ENCODE measurements around the gene REM2.

Gene REM2

DNA sequence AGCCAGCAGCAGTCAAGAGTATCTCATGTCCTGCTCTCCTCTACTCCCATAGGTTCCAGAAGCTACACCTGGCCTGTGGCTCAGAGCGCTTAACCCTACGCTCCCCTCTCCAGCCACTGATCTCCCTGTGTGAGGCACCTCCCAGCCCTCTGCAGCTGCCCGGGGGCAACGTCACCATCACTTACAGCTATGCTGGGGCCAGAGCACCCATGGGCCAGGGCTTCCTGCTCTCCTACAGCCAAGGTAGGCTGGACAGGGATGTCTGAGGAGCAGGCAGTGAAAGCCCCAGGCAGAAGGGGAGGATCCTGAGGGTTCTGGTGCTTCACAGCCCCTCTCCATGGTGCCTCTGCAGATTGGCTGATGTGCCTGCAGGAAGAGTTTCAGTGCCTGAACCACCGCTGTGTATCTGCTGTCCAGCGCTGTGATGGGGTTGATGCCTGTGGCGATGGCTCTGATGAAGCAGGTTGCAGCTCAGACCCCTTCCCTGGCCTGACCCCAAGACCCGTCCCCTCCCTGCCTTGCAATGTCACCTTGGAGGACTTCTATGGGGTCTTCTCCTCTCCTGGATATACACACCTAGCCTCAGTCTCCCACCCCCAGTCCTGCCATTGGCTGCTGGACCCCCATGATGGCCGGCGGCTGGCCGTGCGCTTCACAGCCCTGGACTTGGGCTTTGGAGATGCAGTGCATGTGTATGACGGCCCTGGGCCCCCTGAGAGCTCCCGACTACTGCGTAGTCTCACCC, 7.8 kb upstream of the REM2 start:
- no peak for DNase-seq (ENCODE audit: low read depth in 1 of 2, low spot score in 1 of 2)
- Histone ChIP-seq H3K27ac (replicated peaks) (no peak overlapping the region), H3K27me3 (ENCODE audit: insufficient read depth, poor library complexity, severe bottlenecking) (no peaks in the 10 kb centered on the region), H3K4me3 (replicated peaks; ENCODE audit: insufficient read depth, low read length) (no peak overlapping the region)
- TF ChIP-seq, protein P1, sequence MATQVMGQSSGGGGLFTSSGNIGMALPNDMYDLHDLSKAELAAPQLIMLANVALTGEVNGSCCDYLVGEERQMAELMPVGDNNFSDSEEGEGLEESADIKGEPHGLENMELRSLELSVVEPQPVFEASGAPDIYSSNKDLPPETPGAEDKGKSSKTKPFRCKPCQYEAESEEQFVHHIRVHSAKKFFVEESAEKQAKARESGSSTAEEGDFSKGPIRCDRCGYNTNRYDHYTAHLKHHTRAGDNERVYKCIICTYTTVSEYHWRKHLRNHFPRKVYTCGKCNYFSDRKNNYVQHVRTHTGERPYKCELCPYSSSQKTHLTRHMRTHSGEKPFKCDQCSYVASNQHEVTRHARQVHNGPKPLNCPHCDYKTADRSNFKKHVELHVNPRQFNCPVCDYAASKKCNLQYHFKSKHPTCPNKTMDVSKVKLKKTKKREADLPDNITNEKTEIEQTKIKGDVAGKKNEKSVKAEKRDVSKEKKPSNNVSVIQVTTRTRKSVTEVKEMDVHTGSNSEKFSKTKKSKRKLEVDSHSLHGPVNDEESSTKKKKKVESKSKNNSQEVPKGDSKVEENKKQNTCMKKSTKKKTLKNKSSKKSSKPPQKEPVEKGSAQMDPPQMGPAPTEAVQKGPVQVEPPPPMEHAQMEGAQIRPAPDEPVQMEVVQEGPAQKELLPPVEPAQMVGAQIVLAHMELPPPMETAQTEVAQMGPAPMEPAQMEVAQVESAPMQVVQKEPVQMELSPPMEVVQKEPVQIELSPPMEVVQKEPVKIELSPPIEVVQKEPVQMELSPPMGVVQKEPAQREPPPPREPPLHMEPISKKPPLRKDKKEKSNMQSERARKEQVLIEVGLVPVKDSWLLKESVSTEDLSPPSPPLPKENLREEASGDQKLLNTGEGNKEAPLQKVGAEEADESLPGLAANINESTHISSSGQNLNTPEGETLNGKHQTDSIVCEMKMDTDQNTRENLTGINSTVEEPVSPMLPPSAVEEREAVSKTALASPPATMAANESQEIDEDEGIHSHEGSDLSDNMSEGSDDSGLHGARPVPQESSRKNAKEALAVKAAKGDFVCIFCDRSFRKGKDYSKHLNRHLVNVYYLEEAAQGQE (IDR thresholded peaks at IDR 0.05; ENCODE audit: insufficient replicate concordance, low read depth), result no peak
- TF ChIP-seq POLR2AphosphoS5 (IDR thresholded peaks at IDR 0.05; ENCODE audit: low read depth) (no peak), SPI1 (IDR thresholded peaks at IDR 0.05; ENCODE audit: borderline replicate concordance, low read depth) (no peak), GABPA (IDR thresholded peaks at IDR 0.05; ENCODE audit: low read depth) (no peak)
- TF ChIP-seq, protein P2, sequence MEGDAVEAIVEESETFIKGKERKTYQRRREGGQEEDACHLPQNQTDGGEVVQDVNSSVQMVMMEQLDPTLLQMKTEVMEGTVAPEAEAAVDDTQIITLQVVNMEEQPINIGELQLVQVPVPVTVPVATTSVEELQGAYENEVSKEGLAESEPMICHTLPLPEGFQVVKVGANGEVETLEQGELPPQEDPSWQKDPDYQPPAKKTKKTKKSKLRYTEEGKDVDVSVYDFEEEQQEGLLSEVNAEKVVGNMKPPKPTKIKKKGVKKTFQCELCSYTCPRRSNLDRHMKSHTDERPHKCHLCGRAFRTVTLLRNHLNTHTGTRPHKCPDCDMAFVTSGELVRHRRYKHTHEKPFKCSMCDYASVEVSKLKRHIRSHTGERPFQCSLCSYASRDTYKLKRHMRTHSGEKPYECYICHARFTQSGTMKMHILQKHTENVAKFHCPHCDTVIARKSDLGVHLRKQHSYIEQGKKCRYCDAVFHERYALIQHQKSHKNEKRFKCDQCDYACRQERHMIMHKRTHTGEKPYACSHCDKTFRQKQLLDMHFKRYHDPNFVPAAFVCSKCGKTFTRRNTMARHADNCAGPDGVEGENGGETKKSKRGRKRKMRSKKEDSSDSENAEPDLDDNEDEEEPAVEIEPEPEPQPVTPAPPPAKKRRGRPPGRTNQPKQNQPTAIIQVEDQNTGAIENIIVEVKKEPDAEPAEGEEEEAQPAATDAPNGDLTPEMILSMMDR (IDR thresholded peaks at IDR 0.05; ENCODE audit: insufficient read depth, low read length), result no peak

DNA sequence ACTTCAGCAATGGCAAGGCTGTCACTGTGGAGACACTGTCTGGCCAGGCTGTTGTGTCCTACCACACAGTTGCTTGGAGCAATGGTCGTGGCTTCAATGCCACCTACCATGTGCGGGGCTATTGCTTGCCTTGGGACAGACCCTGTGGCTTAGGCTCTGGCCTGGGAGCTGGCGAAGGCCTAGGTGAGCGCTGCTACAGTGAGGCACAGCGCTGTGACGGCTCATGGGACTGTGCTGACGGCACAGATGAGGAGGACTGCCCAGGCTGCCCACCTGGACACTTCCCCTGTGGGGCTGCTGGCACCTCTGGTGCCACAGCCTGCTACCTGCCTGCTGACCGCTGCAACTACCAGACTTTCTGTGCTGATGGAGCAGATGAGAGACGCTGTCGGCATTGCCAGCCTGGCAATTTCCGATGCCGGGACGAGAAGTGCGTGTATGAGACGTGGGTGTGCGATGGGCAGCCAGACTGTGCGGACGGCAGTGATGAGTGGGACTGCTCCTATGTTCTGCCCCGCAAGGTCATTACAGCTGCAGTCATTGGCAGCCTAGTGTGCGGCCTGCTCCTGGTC, 7.2 kb upstream of the REM2 start:
- Histone ChIP-seq H3K27me3 (ENCODE audit: insufficient read depth, poor library complexity, severe bottlenecking) (no peaks in the 10 kb centered on the region), H3K4me3 (replicated peaks; ENCODE audit: insufficient read depth, low read length) (no peak overlapping the region), H3K27ac (replicated peaks) (no peak overlapping the region)
- DNase-seq (ENCODE audit: low read depth in 1 of 2, low spot score in 1 of 2), result no peak
- TF ChIP-seq SPI1 (IDR thresholded peaks at IDR 0.05; ENCODE audit: borderline replicate concordance, low read depth), result no peak
- TF ChIP-seq, protein P1 (IDR thresholded peaks at IDR 0.05; ENCODE audit: insufficient replicate concordance, low read depth), result no peak
- no peak for TF ChIP-seq GABPA (IDR thresholded peaks at IDR 0.05; ENCODE audit: low read depth)
- no peak for TF ChIP-seq POLR2AphosphoS5 (IDR thresholded peaks at IDR 0.05; ENCODE audit: low read depth)
- TF ChIP-seq, protein P2 (IDR thresholded peaks at IDR 0.05; ENCODE audit: insufficient read depth, low read length), result no peak

DNA sequence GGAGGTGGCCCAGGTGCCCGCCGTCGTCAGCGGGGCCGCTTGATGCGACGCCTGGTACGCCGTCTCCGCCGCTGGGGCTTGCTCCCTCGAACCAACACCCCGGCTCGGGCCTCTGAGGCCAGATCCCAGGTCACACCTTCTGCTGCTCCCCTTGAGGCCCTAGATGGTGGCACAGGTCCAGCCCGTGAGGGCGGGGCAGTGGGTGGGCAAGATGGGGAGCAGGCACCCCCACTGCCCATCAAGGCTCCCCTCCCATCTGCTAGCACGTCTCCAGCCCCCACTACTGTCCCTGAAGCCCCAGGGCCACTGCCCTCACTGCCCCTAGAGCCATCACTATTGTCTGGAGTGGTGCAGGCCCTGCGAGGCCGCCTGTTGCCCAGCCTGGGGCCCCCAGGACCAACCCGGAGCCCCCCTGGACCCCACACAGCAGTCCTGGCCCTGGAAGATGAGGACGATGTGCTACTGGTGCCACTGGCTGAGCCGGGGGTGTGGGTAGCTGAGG, 6.0 kb upstream of the REM2 start:
- DNase-seq (ENCODE audit: low read depth in 1 of 2, low spot score in 1 of 2), result no peak
- H3K4me3 ChIP-seq (replicated peaks; ENCODE audit: insufficient read depth, low read length), result no peak overlapping the region
- no peak overlapping the region for H3K27ac ChIP-seq (replicated peaks)
- TF ChIP-seq GABPA (IDR thresholded peaks at IDR 0.05; ENCODE audit: low read depth) (no peak), POLR2AphosphoS5 (IDR thresholded peaks at IDR 0.05; ENCODE audit: low read depth) (no peak), SPI1 (IDR thresholded peaks at IDR 0.05; ENCODE audit: borderline replicate concordance, low read depth) (no peak)
- TF ChIP-seq, protein P2 (IDR thresholded peaks at IDR 0.05; ENCODE audit: insufficient read depth, low read length), result no peak
- TF ChIP-seq, protein P1 (IDR thresholded peaks at IDR 0.05; ENCODE audit: insufficient replicate concordance, low read depth), result no peak
- no peaks in the 10 kb centered on the region for H3K27me3 ChIP-seq (ENCODE audit: insufficient read depth, poor library complexity, severe bottlenecking)
